Stimulated activated CD4-positive, alpha-beta T cell treated with anti-CD3 and anti-CD28 coated beads, Interleukin-15, amount 100 ng/mL, for 48 hours (primary cell): ENCODE data around the gene SFT2D1.

Experiments
- DNase-seq, 2 donors: peaks; one replicate each; pipeline ENCODE4 v3.0.0-alpha.2; 2020; ENCODE audit warnings: low read depth in 2 of 2

The SFT2D1 gene

DNA sequence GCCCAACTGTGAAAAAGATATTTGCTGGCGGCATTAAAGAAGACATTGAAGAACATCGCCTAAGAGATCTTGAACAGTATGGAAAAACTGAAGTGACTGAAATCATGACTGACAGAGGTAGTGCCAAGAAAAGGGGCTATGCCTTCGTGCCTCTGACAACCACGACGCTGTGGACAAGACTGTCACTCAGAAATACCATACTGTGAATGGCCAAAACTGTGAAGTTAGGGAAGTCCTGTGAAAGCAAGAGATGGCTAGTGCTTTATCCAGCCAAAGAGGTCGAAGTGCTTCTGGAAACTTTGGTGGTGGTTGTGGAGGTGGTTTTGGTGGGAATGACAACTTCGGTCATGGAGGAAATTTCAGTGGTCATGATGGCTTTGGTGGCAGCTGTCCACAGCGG is 7.5 kb downstream of the SFT2D1 start:
- no peak for DNase-seq

DNA sequence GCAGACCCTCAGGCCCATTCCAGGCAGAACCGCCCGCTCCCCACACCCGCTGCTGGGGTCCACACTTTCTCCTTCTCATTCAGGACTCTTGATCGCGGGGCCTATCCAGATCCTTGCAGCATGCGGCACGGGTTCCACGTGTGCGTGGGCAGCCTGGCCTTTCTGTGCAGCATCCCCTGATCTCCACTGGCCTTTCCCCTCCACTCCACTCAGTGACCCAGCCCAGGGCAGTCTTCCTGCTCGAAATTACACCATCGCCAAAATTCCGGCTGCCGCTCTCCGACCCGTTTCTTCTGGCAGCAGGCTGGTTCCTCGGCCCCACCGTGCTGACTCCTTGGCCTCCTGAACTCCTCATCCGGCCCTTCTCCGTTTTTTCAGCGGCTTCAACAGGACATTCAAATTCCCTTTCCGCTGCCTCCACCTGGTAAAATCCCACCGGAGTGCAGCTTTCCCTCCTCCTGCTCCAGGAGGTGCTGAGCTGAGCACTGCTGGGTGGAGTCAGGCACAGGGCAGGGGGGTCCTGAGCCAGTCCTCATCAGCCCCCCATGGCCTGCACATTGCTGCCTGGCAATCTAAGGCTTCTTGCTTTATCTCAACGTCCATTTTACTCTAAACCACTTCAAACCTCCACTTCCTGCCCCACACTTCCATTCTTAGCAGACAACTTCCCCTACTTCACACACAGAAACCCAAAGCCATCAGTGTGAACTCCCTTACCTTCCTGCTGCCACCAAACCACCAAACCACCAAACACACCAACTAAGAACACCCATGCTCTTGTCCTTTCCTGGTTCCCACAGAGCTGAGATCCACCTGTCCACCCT is 9.0 kb downstream of the SFT2D1 start:
- peak in 1 of 2 donors; percentile 13 for DNase-seq

DNA sequence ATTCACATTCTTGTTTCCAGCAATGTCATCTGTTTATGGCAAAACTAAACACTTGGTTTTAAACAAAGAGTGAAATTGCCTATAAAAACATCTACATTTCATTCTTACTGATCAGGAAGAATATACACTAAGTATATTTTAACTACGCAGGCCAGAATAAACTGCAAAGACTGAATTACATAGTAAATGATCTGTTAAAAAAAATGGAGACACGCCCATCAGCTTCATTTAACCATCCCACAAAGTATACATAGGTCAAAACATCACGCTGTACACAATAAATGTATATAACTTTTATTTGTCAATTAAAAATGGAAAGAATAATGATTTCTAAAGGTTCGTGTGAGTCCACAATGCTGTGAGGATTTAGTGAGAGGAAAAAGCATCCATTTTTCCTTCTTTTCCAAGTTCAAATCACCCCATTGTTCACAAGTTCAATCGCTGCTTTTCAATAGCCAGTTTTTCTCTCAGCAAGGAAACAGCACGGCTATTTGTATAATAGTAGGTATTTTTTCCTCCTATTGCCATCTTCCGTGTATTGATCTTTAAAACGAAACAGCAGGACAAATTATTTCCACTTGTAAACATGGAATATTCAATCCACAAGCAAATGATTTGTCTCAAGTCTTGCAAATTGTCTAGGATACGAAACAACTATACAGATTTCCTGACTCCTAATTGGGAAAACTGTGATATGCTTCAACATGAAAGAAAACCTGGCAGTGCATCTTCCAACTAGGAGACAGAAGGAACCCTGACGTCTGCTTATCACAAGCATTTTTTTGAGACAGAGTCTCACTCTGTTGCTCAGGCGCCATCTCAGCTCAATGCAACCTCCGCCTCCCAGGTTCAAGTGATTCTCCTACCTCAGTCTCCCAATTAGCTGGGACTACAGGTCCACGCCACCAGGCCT is 10.6 kb downstream of the SFT2D1 start:
- no peak for DNase-seq

DNA sequence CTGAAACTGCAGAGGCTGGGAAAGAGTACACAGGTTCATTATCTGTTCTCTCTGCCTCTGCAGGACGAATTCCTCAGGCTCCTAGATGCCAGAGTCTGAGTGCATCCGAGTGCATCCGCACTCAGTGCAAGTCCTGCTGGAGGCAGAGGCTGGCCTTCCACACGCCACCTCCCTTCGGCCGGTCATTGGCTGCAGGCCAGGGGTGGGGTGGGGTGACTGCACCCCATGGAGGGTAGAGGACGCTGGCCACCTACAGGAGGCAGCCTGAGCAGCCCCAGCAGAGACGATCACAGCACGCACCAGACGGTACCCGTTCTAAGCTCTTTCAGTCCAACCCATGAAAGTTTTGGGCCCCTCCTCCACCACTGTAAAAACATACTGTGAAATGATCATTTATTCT is 11.7 kb downstream of the SFT2D1 start:
- DNase-seq = no peak

DNA sequence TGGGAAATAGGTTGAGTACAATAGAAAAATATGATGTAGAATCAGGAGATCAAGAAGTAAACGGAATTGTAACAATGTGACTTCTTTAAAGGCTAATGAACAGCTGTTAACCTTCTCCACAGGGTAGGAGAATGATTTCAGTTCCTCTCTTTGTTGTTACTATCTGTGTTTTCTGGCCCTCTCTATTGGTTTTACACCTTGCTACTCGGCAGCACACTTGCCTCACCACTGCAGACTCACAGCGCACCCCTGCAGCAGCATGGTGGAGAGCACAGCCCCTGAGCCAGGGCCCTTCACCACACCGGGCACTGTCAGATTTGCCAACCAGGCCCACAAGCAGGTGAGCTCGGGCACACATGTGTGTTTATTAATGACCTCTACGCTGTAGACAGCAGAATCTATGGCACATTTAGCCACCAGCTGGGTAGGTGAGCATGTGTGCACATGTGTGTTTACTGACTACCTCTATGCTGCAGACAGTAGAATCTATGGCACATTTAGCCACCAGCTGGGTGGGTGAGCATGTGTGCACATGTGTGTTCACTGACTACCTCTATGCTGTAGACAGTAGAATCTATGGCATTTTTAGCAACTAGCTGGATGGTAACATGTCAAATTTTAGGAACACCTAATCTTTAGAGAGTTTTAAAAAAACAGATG is 16.8 kb downstream of the SFT2D1 start:
- DNase-seq = no peak

DNA sequence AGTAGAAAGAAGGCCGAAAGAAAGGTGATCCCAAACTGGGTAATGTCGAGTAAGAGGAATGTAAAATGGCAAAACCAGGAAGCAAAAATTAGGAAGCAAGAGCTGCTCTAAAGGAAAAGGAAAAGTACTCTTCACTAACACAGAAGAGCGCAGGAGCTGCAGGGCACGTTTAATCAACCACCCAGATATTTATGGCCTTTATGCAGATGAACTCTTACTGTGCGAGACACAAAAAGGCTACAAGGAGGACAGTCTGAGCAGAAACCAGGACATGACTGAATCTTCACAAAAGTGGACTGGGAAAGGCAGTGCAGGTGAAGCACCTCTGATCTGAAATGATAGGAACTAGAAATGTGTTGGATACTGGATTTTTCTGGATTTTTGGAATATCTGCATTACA is 18.9 kb downstream of the SFT2D1 start:
- DNase-seq = no peak

DNA sequence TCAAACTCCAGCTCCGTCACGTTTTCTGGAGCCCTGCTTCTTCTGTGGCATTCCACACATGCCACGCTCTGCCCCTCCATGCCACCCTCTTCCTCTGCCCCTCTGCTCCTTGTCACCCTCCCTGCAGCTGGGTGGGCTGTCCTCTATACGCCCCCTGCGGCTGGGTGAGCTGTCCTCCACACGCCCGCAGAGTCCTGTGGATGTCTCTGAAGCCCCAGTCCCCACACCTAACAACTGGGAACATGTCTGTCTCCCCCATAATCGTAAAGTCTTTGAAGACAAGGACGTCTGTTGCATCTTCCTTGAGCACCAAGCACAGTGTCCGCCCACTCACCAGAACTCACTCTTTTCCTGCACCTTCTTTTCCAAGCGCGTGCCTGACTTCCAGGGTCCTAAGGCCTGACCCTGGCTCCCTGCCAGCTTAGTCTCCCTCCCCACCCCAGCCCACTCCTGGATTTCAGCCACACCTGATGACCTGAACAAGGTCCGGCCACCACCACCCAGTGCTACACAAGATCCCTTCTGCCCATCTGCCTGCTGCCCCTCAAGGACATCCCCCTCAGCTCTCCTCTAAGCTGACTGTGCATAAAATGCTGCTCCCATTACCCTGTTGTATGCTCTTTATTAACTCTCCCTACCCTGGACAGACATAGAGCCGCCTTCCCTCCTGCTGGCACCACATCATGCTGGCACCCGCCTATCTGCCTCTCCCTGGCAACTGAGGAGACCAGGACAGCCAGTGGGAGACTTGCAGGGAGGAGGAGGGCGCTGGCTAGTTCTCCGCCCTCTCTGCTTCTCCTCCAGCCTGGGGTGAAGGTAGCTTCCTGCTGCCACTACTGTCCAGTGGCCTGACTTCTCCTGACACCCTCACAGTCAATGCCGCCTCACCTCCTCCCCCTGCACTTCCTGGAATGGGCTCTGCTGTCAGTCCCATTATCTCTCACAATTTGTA is 23.4 kb downstream of the SFT2D1 start:
- no peak for DNase-seq

DNA sequence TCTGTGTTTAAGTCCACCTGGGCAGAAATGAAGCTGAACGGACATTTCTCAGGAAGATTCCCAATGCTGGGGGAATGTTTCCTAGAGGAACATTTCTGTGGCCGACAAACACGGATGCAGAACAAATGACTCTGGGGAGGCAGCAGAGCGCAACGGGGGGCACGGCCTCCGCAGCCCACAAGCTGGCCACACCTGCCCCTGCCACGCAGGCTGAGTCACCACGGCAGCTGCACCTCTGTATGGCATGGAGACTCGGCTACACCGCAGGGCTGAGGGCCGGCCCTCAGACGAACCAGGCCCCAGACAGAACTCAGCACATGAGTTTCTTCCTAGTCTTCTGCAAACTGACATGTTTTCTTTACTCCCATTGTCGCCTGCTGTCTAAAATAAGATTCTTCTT is 24.1 kb downstream of the SFT2D1 start:
- DNase-seq = no peak

DNA sequence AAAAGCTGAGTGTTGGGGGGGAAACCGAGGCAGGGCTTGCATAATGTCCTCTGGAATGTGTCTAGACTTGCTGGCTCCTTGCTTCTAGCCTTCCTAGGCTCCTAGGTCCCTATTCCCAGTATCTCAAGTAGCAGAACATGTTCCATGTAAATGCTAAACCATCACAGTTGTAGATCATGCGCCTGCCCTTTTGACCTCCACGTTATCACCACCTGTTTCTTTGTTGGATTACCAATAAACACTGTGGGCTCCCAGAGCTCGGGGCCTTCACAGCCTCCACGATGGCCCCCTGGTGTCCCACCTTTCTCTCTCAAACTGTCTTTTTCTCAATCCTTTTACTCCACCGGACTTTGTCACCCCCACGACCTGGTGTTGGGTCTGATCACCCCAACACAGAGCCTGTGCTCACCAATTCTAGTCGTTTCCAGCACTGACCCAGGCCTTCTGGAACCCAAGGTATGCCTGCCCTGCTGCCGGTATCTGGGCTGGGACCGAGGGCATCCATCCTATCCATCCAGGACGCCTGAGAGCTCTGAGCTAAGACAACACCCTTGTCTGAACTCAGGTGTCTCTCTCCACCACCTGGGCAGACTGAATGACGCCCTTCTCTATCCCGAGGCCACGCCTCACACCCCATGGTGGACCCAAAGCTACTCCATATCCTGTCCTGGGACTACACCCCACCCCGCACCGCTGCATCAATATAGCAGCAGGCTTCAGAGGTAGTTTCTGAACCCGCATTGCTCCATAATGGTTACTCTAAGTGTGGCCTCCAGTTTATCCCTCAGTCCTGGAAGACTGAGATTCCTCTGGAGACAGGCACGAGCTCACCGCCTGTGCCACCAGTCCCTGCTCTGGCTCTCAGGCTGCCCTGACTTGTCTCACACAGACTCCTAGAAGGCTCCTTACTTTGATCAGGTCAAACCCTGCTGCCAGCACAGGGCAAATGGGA is 24.8 kb downstream of the SFT2D1 start:
- DNase-seq = no peak

DNA sequence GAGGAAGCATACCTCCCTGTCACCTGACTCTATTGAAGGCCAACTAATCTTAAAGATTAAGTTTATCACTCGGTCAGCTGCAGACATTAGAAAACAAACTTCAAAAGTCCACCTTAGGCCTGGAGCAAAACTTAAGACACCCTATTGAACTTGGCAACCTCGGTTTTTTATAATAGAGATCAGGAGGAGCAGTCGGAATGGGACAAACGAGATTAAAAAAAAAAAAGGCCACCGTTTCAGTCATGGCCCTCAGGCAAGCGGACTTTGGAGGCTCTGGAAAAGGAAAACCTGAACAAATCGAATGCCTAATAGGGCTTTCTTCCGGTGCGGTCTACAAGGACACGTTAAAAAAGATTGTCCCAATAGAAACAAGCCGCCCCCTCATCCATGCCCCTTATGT is 26.9 kb downstream of the SFT2D1 start:
- no peak for DNase-seq

DNA sequence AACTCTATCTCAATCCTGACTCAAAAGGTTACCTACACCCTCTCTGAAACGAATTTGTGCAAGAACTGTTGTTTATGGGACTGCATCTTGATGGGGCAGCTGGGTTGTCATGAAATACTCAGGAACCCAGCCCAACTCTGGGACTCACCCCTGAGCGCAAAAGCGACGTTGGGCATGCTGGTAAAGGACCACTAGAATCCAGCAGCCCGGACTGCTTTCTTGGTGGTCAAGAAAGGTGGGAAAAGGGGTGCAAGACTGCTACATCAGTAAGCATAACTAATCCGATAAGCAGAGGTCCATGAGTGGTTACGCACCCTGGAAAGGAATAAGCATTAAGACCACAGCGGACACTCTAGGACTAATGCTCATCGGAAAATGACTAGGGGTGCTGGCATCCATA is 27.9 kb downstream of the SFT2D1 start:
- DNase-seq = no peak

DNA sequence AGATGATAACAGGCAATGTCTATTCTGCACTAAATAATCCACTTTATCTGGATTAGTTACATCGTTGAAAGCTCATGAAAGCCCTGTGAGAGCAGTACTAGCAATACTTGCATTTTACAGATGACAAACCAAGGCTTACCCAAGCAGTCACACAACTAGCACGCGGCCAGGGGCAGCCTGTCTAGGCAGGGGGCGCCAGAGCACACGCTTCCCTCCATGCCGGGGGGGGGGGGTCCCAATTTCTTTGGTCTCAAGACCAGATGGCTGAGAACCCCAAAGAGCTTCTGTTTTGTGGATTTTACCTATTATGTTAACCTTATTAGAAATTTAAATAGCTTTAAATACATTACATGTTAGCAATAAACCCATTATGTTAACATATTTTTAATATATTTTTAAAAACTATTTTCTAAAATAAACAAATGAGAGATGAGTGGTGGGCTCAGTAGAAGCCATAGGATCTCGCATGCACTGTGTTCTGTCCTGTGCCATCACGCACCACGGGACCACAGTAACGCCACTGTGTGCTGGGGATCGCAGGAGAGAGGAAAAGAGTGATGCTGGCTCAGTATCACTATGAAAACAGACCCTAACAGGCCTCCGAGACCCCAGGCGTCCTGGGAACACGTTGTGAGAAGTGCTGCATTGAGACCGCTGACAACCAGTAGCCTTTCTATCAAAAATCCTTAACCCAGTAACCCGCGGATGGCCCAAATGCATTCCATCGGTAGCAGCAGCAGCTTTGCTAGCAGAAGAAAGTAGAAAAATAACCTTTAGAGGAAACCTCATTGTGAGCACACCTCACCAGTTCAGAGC is 28.9 kb downstream of the SFT2D1 start:
- DNase-seq = peak in 1 of 2 donors; percentile 39

DNA sequence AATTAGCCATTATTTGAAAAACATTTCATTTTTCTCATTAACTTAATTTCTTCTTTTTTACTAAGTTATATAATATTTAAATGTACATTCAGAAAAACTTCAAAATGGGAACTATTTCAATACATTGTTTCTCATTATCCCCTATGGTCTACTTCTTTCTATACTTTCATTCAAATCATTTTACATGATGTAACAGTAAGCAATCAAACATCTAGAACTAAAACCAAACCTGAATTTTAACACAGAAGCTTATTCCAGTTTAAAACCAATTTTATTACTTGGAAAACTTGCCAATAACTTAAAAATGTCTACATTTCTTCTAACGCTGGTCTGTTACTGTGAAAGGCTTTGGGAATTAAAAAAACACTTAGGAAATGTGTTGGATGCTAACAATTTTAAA is 29.5 kb downstream of the SFT2D1 start:
- DNase-seq = no peak

DNA sequence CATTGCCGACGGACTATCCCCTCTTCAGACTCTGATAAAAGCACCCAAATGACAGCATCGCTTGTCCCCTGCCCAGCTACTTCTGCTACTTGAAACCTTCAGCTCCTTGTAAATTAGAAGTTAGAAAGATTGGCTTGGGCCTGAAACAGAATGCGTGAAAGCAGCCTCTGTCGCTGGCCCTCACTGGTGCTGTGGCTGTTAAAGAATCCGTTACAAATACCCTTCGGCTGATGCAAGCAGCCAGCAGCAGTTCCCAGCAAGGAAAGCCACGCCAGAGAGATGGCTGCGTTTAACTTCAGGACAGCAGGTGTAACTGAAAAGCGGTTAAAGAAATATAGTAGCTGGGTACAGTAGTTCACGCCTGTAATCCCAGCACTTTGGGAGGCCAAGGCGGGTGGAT is 31.7 kb downstream of the SFT2D1 start:
- no peak for DNase-seq

DNA sequence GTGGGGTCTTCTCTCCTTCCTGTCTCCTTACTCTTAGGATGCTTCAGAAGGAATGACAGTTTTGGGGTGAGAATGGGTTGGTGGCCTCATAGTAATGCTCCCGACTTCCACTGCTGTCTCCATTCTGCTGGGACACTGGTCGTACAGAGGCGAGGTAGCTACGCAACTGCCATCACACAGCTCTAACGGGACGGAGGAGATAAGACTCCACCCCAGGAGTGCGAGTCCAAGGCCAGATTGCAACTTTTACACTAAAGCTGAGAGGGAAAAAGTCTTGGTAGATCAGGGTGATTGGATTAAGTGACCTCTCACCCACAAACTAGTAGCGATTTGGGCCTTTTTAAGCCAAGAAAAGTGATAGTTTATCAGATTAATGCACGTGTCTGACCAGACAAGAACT is 32.4 kb downstream of the SFT2D1 start:
- no peak for DNase-seq

DNA sequence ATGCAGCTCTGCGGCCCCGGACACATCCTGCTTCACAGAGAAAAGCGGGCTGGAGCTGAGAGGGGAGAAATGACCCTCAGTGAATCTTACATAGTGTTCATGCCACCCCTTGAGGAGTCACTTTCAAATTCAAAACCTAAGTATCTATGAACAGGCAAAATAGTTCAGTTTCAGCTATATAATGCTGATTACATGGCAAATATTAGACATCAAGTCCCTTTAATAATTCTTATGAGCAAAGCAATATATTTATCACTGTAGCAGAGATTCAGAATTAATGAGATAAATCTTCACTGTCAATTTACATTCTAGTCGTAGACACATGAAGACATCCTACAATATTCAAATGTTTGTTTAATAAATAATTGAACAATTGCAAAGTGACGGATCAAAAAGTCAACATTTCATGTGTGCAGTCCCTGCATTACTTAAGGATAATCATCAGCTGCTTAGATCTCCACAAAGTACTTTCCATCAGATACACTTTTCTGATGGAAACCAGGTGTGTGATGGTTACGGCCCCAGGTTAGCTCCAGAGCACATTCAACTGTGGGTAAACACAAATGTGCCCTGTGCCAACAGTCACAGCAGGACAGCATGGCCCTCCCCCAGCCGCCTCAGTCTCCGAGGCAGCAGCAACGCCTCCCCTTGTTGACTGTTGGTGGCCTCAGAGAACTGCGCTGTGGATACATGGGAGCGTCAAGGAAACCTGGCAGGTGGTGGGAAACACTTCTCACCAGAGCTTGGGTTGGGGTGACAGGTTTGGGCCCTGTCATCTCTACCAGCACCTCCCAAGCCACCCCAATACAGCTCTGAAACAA is 33.4 kb downstream of the SFT2D1 start:
- DNase-seq = no peak

DNA sequence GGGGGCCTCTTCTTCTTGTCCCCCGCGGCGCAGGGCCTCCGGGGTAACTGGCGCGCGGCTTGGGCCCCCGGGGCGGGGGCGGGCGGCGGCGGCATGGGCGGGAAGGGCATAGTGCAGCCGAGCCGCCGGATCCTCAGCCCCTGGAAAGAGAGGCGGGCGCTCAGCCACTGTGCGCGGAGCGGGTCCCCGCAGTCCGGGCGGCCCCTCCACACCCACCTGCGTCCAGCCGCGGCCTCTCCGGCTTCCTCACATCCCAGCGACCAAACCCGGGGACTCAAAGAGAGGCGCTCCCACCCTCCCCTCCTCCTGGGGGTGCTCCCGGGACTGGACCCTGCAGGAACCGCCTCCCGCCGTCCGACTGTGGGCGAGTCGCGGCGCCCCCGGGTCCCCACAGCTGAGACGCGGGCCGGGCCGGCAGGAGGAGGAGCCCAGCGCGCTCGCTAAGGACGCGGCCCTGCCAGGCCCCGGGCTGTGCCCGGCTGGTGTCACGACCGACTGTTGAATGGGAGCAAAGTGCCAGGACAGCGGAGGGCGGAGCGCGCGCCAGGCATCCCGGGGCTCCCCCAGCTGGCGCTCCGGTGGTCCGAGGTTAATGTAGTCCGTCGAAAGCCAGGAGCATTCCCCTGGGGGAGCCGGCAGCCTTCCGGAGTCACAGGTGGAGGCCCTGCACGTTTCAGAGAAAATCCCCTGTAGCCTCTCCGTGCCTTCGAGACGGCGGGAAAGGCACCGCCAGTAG is 34.1 kb downstream of the SFT2D1 start, which contains the start of gene PRR18:
PRR18 (minus strand) TSS at position 360 of the 736 bp plus-strand sequence; CDS start at position 110, 250 bp downstream.
- DNase-seq = no peak
